ENCODE measurements around the gene COPS8. TPM values are rescaled to one million over a fixed set of nuclear protein-coding genes. Genes with fewer than 3 reads are reported as not detected.

COPS8 gene
- total RNA-seq, 2 experiments from 2014 or later, result 43.4 to 50.1 TPM

DNA sequence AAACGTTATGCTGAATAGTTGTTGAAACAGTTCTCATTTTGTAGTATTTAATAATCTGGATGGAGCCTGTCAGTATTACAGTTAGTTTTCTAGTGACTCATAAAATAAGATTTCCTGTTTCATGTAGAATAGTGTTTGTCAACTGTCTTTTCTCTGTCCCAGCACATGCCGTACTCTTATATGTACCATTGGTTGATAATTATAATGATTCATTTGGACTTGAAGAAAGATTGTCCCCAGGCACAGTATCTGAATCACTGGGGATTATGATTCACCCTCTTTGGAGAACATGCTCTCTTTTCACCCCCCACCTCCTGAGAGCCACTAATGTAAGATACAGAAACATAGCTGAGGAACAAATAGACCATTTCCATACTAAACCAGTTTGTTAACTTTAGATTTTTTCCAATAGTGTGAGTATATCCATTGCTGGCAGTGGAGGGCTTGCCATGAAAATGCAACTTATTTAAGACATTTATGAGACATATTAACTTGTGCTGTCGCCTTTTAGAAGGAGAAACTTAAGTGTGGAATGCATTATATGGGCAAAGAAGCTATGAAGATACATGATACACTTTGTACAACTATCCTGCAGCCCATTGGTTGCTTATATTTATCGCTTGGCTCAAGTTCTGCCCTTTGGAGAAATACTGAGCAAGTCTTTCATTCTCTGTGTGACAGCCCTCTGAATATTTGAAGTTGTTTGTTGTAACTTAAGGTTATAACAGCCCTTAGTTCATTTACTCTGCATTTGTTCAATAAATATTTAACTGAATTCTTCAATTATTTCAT lies 12.4 kb downstream of the COPS8 start:
- DNase-seq, result no peak
- Mint-ChIP-seq H3K36me3 (ENCODE audit: low read depth) (peaks cover 33% of the 10 kb centered on the region), H3K4me1 (no peaks in the 10 kb centered on the region), H3K27me3 (no peaks in the 10 kb centered on the region), H3K27ac (no peak overlapping the region), H3K9me3 (no peaks in the 10 kb centered on the region), H3K4me3 (no peak overlapping the region)
- CTCF ChIA-PET, result no interaction called here
- POLR2A ChIA-PET, result no interaction called here

DNA sequence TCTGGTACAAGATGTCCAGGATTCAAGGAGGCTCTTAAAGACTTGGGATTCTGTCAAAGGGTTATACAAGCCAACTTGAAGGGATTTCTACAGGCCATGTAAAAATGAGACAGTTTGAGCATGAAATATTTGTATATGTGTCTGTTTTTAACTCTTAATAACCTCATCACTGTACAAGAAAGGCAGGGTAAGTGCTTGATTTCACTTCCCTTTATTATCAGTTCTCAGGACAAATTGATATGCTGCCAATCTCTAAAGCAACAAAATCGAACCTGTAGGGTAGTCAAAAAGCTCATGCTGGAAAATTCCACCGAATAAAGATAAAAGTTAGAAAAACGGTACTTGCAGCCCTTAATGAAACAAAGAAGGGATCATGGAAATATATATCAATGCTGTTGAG lies 14.1 kb downstream of the COPS8 start:
- Mint-ChIP-seq H3K27ac (no peak overlapping the region), H3K27me3 (no peaks in the 10 kb centered on the region), H3K4me1 (no peaks in the 10 kb centered on the region), H3K4me3 (no peak overlapping the region), H3K9me3 (no peaks in the 10 kb centered on the region), H3K36me3 (ENCODE audit: low read depth) (peaks cover 30% of the 10 kb centered on the region)
- no peak for DNase-seq
- CTCF ChIA-PET, result no interaction called here
- POLR2A ChIA-PET, result no interaction called here

DNA sequence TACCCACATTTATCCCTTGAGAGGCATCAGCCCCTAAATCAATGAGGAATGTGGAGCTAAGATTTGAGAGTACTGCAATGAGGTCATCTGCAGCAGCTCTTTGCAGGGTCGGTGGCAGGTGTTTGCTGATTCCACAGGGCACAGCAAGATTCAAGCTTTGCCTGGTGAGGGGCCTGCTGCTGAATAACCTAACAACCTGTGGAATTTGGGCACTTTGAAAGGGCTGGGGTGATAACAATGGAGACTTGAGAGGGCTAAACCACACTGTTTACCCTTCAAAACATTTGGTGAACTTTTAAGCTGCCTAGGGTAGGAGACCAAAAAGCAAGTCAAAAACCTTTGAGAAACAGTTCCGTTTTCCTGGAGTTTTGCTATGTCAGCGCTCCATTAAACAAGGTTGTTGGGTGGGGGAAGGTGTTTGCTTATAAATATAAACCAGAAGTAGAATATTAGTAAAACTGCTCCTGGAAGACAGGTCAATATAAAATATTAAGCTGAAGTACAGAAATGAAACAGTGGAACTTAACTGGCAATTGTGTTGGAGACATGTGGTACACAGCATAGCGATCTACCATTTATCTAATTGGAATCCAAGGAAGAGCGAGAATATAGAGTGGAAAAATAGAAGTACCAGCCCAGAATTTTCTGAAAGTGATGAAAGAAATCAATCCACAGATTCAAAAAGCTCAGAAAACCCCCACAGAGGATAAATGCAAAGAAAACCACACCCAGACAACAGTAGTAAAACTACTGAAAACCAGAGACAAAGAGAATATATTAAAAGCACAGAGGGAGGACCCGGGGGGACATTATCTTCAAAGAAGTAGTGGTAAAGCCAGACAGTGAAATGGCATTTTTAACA lies 15.7 kb downstream of the COPS8 start:
- no peaks in the 10 kb centered on the region for H3K9me3 Mint-ChIP-seq
- no peaks in the 10 kb centered on the region for H3K4me1 Mint-ChIP-seq
- no peak for DNase-seq
- no peak overlapping the region for H3K4me3 Mint-ChIP-seq
- H3K36me3 Mint-ChIP-seq (ENCODE audit: low read depth), result peaks cover 26% of the 10 kb centered on the region
- no peak overlapping the region for H3K27ac Mint-ChIP-seq
- POLR2A ChIA-PET, result no interaction called here
- no peaks in the 10 kb centered on the region for H3K27me3 Mint-ChIP-seq
- CTCF ChIA-PET, result interaction anchor here (0.6 kb wide), 1 partner anchor 54 kb away, joined by 3 read pairs; no protein-coding TSS in a partner anchor

DNA sequence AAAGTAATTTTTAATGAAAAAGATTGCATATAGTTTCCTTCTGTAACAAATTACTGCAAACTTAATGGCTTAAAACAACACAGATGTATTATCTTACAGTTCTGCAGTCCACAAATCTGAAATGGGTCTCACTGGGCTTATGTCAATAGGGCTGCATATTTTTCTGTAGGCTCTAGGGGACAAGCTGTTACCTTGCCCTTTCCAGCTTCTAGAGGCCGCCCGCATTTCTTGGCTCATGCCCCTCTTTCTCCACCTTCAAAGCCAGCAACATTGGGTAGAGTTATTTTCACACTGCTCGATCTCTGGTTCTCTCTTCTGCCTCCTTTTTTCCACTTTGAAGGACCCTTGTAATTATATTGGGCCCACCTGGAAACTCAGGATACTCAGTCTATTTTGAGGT lies 16.7 kb downstream of the COPS8 start:
- Mint-ChIP-seq H3K4me3 (no peak overlapping the region), H3K27ac (no peak overlapping the region), H3K9me3 (no peaks in the 10 kb centered on the region), H3K36me3 (ENCODE audit: low read depth) (peaks cover 25% of the 10 kb centered on the region), H3K4me1 (no peaks in the 10 kb centered on the region), H3K27me3 (no peaks in the 10 kb centered on the region)
- ChIA-PET CTCF (no interaction called here), POLR2A (no interaction called here)
- DNase-seq, result no peak

DNA sequence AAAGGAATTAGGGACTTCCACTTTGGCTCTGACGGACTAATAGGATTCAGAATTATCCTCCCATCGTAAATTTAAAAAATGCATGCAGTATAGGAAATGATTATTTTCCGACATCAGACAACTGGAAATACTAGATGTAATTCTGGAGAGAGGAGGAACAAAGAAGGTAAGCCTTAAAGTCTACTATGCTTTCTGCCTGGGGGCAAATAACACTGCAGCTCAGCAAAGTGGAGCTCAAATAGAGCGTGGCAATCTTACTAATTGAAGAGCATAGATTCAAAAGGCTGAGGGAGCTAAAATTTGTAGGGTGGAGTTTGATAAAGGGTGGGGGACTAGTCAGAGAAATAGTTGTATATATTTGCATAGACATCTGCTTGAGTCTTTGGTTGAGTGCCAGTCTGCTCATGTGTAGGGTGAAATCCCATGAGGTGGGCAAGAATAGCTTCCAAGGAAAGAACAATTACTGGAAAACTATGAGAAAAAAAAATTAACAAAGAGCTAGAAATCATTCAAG lies 23.8 kb downstream of the COPS8 start:
- H3K27ac Mint-ChIP-seq, result no peak overlapping the region
- POLR2A ChIA-PET, result interaction anchor here (0.9 kb wide), 1 partner anchor 24 kb away, joined by 3 read pairs; the partner anchor contains the start of gene COPS8
- no peak for DNase-seq
- no peak overlapping the region for H3K4me3 Mint-ChIP-seq
- H3K27me3 Mint-ChIP-seq, result no peaks in the 10 kb centered on the region
- CTCF ChIA-PET, result interaction anchor here (0.6 kb wide), 1 partner anchor 779 kb away, joined by 3 read pairs; no protein-coding TSS in a partner anchor
- H3K36me3 Mint-ChIP-seq (ENCODE audit: low read depth), result peaks cover 3% of the 10 kb centered on the region
- H3K9me3 Mint-ChIP-seq, result no peaks in the 10 kb centered on the region
- no peaks in the 10 kb centered on the region for H3K4me1 Mint-ChIP-seq

DNA sequence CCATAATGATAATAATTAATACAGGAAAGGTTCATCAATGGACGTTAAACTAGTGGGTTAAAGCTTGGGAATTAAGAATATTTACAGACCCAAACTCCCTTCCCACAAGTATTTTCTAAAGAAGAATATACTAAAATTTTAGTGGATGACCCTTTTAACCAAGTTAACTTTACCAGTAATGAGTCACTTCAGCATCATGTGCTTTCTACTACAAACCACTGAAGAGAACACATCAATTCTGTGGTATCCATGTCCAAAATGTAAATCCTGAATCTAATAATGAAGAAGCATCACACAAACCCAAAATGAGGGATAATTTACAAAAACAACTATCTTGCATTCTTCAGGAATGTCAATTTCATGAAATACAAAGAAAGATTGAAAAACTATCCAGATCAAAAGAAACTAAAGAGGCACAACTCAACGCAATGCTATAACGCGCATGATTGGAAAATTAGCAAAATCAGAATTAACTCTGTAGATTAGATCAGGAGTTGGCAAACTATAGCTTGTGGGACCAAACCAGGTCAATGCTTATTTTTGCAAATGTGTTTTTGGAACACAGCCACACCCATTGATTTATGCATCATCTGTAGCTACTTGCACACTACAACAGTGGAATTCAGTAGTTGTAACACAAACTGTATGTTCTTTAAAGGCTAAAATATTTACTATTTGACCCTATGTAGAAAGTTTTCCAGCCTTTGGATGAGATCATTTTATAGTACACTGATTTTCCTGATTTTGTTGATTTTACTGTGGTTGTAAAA lies 27.5 kb downstream of the COPS8 start:
- CTCF ChIA-PET, result no interaction called here

DNA sequence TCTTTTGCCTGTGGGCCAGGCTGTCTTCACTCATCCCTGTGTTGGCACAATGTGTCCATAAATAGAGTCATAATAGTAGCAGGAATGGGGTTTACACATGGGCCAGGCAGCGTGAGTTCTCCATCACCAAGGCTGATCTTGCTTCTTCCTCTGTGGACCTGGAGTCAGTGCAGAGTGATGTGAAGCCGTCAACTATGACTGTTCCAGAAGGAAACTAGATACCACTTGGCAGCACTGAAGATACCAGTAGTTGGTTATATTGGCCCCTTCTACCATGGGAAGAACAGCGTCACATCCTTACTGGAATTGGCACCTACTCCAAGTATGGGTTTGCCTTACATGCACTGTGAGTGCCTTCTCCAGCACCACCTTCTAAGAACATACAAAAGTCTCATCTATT lies 30.2 kb downstream of the COPS8 start:
- Mint-ChIP-seq H3K4me3 (no peak overlapping the region), H3K36me3 (ENCODE audit: low read depth) (no peaks in the 10 kb centered on the region)

More for the DNA sequence above, 27.5 kb downstream of the COPS8 start:
- no peaks in the 10 kb centered on the region for H3K9me3 Mint-ChIP-seq
- H3K27me3 Mint-ChIP-seq, result no peaks in the 10 kb centered on the region
- DNase-seq, result no peak
- H3K4me3 Mint-ChIP-seq, result no peak overlapping the region
- POLR2A ChIA-PET, result no interaction called here
- H3K4me1 Mint-ChIP-seq, result no peaks in the 10 kb centered on the region
- no peak overlapping the region for H3K27ac Mint-ChIP-seq
- H3K36me3 Mint-ChIP-seq (ENCODE audit: low read depth), result no peaks in the 10 kb centered on the region

DNA sequence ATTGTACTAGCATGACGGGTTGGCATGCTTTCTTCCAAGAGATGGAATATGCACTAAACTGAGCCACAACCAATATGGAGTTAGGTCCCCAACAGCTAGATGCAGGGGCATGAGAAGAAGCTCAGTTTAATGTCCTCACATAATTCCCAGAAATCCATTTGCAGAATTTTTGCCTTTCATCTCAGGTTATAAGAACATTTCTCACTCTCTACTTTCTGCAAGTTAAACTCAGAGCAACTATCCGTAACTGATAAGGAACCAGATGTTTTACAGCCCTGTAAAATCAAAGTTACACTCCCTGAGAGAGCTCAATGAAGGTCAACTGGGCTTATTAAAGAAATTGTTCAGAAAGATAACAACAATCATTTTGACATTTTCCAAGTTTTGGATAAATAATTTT lies 30.7 kb downstream of the COPS8 start:
- Mint-ChIP-seq H3K36me3 (ENCODE audit: low read depth) (no peaks in the 10 kb centered on the region), H3K4me3 (no peak overlapping the region), H3K27me3 (no peaks in the 10 kb centered on the region), H3K27ac (no peak overlapping the region), H3K9me3 (no peaks in the 10 kb centered on the region), H3K4me1 (no peaks in the 10 kb centered on the region)
- ChIA-PET CTCF (interaction anchor here (1.1 kb wide), 1 partner anchor 305 kb away, joined by 3 read pairs; no protein-coding TSS in a partner anchor), POLR2A (no interaction called here)
- no peak for DNase-seq

More for the DNA sequence above, 30.2 kb downstream of the COPS8 start:
- no peak for DNase-seq
- POLR2A ChIA-PET, result no interaction called here
- Mint-ChIP-seq H3K27me3 (no peaks in the 10 kb centered on the region), H3K4me1 (no peaks in the 10 kb centered on the region), H3K27ac (no peak overlapping the region), H3K9me3 (no peaks in the 10 kb centered on the region)
- CTCF ChIA-PET, result interaction anchor here (1.1 kb wide), 1 partner anchor 306 kb away, joined by 3 read pairs; no protein-coding TSS in a partner anchor

DNA sequence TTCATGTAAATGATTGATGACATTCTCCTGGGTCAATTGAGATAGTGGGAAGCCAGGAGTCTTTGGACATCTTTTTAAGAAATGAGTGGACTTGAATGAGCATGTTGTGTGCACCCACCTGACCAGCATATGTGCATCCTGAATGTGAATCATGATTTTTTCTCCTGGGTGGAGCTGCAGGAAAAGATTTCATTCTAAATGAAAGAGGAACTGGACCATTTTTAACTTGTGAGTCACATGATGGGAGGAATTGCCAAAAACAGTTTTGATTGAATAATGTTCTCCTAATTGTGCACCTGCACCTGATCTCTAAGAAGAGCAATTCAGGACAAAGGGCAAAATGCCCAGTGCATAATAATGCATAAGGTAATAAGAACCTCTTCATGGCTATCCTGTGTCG lies 32.3 kb downstream of the COPS8 start:
- no peak for DNase-seq
- ChIA-PET POLR2A (no interaction called here), CTCF (no interaction called here)
- Mint-ChIP-seq H3K27me3 (no peaks in the 10 kb centered on the region), H3K4me1 (no peaks in the 10 kb centered on the region), H3K9me3 (no peaks in the 10 kb centered on the region), H3K4me3 (no peak overlapping the region), H3K36me3 (ENCODE audit: low read depth) (no peaks in the 10 kb centered on the region), H3K27ac (no peak overlapping the region)

DNA sequence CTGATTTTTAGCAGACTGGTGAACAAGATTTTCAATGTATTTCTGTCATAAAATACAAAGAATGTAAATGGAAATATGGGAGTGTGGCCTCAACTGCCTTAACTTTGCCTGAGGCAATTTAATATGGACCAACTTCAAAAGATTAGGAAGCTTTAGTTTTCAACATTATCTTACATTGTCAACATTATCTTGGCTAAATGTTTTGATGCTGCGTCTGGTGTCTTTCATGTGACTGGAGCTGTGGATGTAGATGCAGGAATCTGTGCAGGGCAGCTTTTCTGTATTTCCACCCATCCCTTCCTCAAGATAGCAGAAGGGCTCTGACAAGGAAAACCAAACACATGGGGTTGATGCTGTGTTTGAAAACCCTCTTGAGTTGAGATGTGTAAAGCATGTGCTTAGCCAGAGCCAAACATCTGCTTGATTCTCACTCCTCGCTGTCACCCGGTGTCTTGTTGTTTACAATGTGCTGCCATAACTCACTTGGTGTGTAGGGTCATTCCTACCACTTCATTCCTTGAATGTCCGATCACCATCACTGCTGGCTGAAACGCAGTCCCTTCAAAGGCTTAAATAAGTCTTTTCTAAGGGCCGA lies 33.0 kb downstream of the COPS8 start:
- no peaks in the 10 kb centered on the region for H3K27me3 Mint-ChIP-seq
- H3K36me3 Mint-ChIP-seq (ENCODE audit: low read depth), result no peaks in the 10 kb centered on the region
- POLR2A ChIA-PET, result no interaction called here
- CTCF ChIA-PET, result no interaction called here
- H3K9me3 Mint-ChIP-seq, result no peaks in the 10 kb centered on the region
- no peak overlapping the region for H3K27ac Mint-ChIP-seq
- no peak for DNase-seq
- H3K4me1 Mint-ChIP-seq, result no peaks in the 10 kb centered on the region
- no peak overlapping the region for H3K4me3 Mint-ChIP-seq

DNA sequence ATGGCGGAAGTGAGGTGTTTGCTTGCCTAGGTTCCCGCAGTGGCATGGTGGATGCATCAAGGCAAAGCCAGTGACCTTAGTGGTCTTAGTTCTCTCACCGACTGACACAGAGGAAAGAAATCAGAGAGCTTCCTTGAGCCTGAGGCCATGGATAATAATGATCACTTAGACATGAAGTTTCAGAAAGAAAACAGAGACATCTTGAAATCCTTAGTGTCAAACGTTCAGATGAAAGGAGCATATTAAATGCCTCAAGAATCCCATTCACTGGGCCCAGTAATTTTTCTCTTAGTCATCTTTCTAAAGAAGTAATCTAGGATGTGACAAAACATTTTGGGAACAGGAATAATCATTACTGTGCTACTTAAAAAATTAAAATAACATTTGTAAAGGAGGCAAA lies 35.2 kb downstream of the COPS8 start:
- ChIA-PET POLR2A (no interaction called here), CTCF (interaction anchor here (0.6 to 2.1 kb wide), 4 partner anchors 11 to 451 kb away, joined by 3 to 5 read pairs (median 3); no protein-coding TSS in a partner anchor)
- no peaks in the 10 kb centered on the region for H3K4me1 Mint-ChIP-seq
- no peak overlapping the region for H3K27ac Mint-ChIP-seq
- DNase-seq, result no peak
- H3K4me3 Mint-ChIP-seq, result no peak overlapping the region
- H3K36me3 Mint-ChIP-seq (ENCODE audit: low read depth), result no peaks in the 10 kb centered on the region
- no peaks in the 10 kb centered on the region for H3K27me3 Mint-ChIP-seq
- H3K9me3 Mint-ChIP-seq, result no peaks in the 10 kb centered on the region

DNA sequence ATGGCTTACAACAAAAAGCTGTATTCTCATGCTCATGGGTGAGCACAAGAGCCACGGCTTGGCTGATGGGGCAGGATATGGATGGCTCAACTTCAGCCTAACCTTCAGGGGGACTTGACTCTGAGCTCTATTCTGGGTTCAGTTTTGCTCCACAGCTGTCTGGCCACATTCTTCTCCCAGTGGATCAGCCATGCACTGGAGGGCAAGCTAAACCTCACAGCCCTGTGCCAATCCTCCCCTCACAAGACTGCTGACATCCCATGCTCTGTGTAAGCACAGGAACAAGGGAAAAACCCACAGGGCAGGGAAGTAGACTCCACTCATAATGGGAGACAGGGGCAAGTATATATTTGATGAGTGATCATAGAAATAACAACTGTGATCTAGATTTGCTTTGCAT lies 35.6 kb downstream of the COPS8 start:
- no peaks in the 10 kb centered on the region for H3K4me1 Mint-ChIP-seq

More for the DNA sequence above, 35.6 kb downstream of the COPS8 start:
- CTCF ChIA-PET, result interaction anchor here (1.4 to 2.1 kb wide), 3 partner anchors 11 to 451 kb away, joined by 3 to 5 read pairs (median 3); no protein-coding TSS in a partner anchor
- Mint-ChIP-seq H3K27ac (no peak overlapping the region), H3K36me3 (ENCODE audit: low read depth) (no peaks in the 10 kb centered on the region), H3K27me3 (no peaks in the 10 kb centered on the region), H3K4me3 (no peak overlapping the region), H3K9me3 (no peaks in the 10 kb centered on the region)
- no peak for DNase-seq
- POLR2A ChIA-PET, result interaction anchor here (0.6 kb wide), 1 partner anchor 18 kb away, joined by 3 read pairs; no protein-coding TSS in a partner anchor
